ENCODE results near the gene TANGO6. TPM values are rescaled to one million over a fixed set of nuclear protein-coding genes. Genes with fewer than 3 reads are reported as not detected.

The TANGO6 gene
- total RNA-seq, 1 donor from 2014 or later, result 12.8 TPM

DNA sequence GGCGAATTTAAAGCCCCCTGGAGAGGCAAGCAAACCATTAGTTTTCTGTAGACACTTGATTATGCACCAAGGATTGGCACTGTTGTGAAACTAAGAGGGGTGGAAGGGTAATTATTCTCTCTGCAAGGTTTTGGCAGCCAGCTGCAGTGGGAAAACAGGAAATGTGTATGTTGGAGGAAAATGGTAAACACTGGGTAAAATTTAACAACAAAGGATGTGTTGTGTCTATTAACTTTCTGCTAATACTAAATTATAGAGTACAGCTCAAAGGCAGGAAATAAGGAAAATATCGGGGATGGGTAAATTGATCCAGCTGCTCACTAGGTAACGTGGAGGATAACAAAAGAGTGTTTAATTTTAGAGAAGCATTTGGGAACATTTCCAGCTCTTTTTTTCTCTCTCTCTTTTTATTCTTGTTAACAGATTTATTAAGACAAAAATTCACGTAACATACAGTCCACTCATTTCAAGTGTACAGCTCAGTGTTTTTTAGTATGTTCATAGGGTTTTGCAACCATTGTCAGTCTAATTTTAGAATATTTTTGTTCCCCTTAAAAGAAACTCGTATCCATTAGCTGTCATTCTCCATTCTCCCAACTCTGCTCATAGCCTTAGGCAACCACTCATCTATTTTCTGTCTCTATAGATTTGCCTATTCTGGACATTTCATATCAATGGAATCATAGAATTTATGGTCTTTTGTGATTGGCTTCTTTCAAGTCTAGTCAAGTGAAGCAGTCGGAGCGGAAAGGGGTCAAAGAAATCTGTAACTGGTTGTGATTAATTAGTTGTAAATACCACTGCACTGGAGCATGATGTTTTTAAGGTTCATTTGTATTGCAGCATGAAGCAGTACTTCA is 41.8 kb downstream of the TANGO6 start:
- no peak overlapping the region for H2AFZ ChIP-seq (replicated peaks)
- H3K4me1 ChIP-seq, result no peaks in the 10 kb centered on the region
- Mint-ChIP-seq H3K27ac (no peak overlapping the region), H3K4me3 (no peak overlapping the region), H3K27me3 (ENCODE audit: insufficient read depth, low read depth) (no peaks in the 10 kb centered on the region), H3K36me3 (peaks cover 4% of the 10 kb centered on the region), H3K4me1 (no peaks in the 10 kb centered on the region), H3K9me3 (no peaks in the 10 kb centered on the region)
- no peaks in the 10 kb centered on the region for H3K36me3 ChIP-seq
- H3K27me3 ChIP-seq, result no peaks in the 10 kb centered on the region
- no peak overlapping the region for H3K27ac ChIP-seq
- TF ChIP-seq EZH2phosphoT487 (IDR thresholded peaks at IDR 0.05) (no peak), EZH2 (IDR thresholded peaks at IDR 0.05) (no peak)
- TF ChIP-seq, protein P1, sequence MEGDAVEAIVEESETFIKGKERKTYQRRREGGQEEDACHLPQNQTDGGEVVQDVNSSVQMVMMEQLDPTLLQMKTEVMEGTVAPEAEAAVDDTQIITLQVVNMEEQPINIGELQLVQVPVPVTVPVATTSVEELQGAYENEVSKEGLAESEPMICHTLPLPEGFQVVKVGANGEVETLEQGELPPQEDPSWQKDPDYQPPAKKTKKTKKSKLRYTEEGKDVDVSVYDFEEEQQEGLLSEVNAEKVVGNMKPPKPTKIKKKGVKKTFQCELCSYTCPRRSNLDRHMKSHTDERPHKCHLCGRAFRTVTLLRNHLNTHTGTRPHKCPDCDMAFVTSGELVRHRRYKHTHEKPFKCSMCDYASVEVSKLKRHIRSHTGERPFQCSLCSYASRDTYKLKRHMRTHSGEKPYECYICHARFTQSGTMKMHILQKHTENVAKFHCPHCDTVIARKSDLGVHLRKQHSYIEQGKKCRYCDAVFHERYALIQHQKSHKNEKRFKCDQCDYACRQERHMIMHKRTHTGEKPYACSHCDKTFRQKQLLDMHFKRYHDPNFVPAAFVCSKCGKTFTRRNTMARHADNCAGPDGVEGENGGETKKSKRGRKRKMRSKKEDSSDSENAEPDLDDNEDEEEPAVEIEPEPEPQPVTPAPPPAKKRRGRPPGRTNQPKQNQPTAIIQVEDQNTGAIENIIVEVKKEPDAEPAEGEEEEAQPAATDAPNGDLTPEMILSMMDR (IDR thresholded peaks at IDR 0.05), result no peak
- H3K4me2 ChIP-seq, result no peak overlapping the region
- H3F3A ChIP-seq (ENCODE audit: low read depth), result no peaks in the 10 kb centered on the region
- H3K79me2 ChIP-seq (ENCODE audit: low read depth), result no peaks in the 10 kb centered on the region
- no peak overlapping the region for H3K4me3 ChIP-seq
- no peak overlapping the region for H3K9ac ChIP-seq
- no peaks in the 10 kb centered on the region for H3K9me3 ChIP-seq (ENCODE audit: low read depth)
- no peaks in the 10 kb centered on the region for H4K20me1 ChIP-seq (ENCODE audit: low read depth)
- DNase-seq (ENCODE audit: low spot score), result no peak

DNA sequence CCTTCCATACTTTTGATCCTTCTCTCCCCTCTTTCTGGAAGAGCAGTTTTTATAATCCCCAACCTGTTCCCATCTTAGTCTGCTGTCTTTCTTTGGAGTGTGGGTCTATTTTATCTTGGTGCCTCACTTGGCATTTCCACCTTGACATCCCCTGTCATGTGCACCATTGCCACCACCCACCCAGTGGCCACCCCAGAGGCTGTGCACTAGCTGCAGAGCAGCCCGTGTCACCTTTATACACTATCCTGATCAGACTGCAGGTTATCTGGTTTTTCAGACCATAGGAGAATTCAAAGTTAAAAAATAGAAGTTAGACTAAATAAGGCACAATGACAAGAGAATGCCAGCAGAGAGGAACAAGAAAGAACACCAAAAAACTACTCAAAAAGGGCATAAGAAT is 43.8 kb downstream of the TANGO6 start:
- Histone ChIP-seq H2AFZ (replicated peaks) (no peak overlapping the region), H3K9ac (no peak overlapping the region), H3K36me3 (no peaks in the 10 kb centered on the region), H4K20me1 (ENCODE audit: low read depth) (no peaks in the 10 kb centered on the region), H3K4me1 (no peaks in the 10 kb centered on the region), H3K27ac (no peak overlapping the region), H3K79me2 (ENCODE audit: low read depth) (no peaks in the 10 kb centered on the region), H3K9me3 (ENCODE audit: low read depth) (no peaks in the 10 kb centered on the region), H3K27me3 (no peaks in the 10 kb centered on the region), H3K4me3 (no peak overlapping the region), H3F3A (ENCODE audit: low read depth) (no peaks in the 10 kb centered on the region), H3K4me2 (no peak overlapping the region)
- no peaks in the 10 kb centered on the region for H3K4me1 Mint-ChIP-seq
- peaks cover 2% of the 10 kb centered on the region for H3K36me3 Mint-ChIP-seq
- H3K27me3 Mint-ChIP-seq (ENCODE audit: insufficient read depth, low read depth), result peaks cover 1% of the 10 kb centered on the region
- no peak overlapping the region for H3K4me3 Mint-ChIP-seq
- TF ChIP-seq, protein P1 (IDR thresholded peaks at IDR 0.05), result no peak
- TF ChIP-seq EZH2 (IDR thresholded peaks at IDR 0.05) (no peak), EZH2phosphoT487 (IDR thresholded peaks at IDR 0.05) (no peak)
- H3K9me3 Mint-ChIP-seq, result no peaks in the 10 kb centered on the region
- no peak for DNase-seq (ENCODE audit: low spot score)
- H3K27ac Mint-ChIP-seq, result no peak overlapping the region

DNA sequence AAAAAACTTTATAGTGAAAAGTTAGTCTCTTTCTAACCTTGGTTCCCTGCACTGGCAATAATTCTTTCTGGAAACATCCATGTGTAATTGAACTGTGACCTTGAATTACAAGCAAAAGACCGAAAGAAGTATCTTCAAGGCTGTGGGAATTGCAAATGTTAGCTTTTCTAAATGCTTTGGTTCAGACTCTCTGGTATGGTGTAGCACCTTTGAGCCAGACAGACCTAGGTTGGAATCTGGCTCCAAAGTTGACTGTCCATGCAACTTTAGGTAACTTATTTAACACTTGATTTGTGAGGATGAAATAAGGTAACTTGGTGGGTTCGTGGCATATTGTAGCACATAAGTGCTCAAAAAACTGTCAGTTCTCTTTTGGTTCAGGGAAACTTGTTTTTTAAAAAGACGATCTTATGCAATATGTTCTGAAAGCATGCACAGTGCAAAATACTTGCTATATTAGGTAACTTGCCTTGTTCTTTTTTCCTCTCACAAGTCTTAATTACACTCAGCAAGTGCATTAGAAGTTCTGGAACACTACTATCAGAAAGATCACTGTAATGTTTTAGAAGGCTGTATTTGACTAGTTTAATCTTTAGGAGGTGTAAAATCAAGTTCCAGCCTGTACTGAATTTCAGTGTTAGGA is 46.3 kb downstream of the TANGO6 start:
- no peaks in the 10 kb centered on the region for H3K36me3 ChIP-seq
- Mint-ChIP-seq H3K27ac (no peak overlapping the region), H3K4me3 (no peak overlapping the region), H3K27me3 (ENCODE audit: insufficient read depth, low read depth) (peaks cover 2% of the 10 kb centered on the region), H3K4me1 (peaks cover 6% of the 10 kb centered on the region), H3K9me3 (no peaks in the 10 kb centered on the region), H3K36me3 (no peaks in the 10 kb centered on the region)
- no peaks in the 10 kb centered on the region for H3F3A ChIP-seq (ENCODE audit: low read depth)
- no peak overlapping the region for H3K9ac ChIP-seq
- no peaks in the 10 kb centered on the region for H4K20me1 ChIP-seq (ENCODE audit: low read depth)
- H3K79me2 ChIP-seq (ENCODE audit: low read depth), result no peaks in the 10 kb centered on the region
- no peak overlapping the region for H3K4me2 ChIP-seq
- DNase-seq (ENCODE audit: low spot score), result no peak
- H3K9me3 ChIP-seq (ENCODE audit: low read depth), result no peaks in the 10 kb centered on the region
- H3K4me3 ChIP-seq, result no peak overlapping the region
- H3K27ac ChIP-seq, result no peak overlapping the region
- H3K4me1 ChIP-seq, result no peaks in the 10 kb centered on the region
- no peak overlapping the region for H2AFZ ChIP-seq (replicated peaks)
- no peak for TF ChIP-seq EZH2 (IDR thresholded peaks at IDR 0.05)
- TF ChIP-seq, protein P1 (IDR thresholded peaks at IDR 0.05), result no peak
- TF ChIP-seq EZH2phosphoT487 (IDR thresholded peaks at IDR 0.05), result no peak
- no peaks in the 10 kb centered on the region for H3K27me3 ChIP-seq
